ENCODE results near the gene PPP2R5B. TPM values are rescaled to one million over a fixed set of nuclear protein-coding genes. Genes with fewer than 3 reads are reported as not detected.
"Not testable (repeated sequence)": the region's sequence is repeated elsewhere in the genome, so short reads cannot be mapped to it uniquely, and the experiment has no call there.

The PPP2R5B gene
- polyA plus RNA-seq, 1 experiment = 18.5 TPM

- CTCF ChIA-PET = interaction anchor here (1.0 kb wide), 1 partner anchor 7 kb away, joined by 3 read pairs; no protein-coding TSS in a partner anchor
- POLR2A ChIA-PET = no interaction called here
- no peaks in the 10 kb centered on the region for H3K36me3 ChIP-seq (ENCODE audit: control insufficient read depth, insufficient read depth, low read length)
- H3K4me3 ChIP-seq (ENCODE audit: low read depth, low read length) = peak within 1 kb of the TSS; percentile 21
- H3K27me3 ChIP-seq (ENCODE audit: control insufficient read depth, insufficient read depth, low read length) = 0 out of 2 replicates have a peak, but pooled peaks cover 1% of the 10 kb centered on the region
- no peak for DNase-seq (ENCODE audit: low read depth)
- TF ChIP-seq, protein P1, sequence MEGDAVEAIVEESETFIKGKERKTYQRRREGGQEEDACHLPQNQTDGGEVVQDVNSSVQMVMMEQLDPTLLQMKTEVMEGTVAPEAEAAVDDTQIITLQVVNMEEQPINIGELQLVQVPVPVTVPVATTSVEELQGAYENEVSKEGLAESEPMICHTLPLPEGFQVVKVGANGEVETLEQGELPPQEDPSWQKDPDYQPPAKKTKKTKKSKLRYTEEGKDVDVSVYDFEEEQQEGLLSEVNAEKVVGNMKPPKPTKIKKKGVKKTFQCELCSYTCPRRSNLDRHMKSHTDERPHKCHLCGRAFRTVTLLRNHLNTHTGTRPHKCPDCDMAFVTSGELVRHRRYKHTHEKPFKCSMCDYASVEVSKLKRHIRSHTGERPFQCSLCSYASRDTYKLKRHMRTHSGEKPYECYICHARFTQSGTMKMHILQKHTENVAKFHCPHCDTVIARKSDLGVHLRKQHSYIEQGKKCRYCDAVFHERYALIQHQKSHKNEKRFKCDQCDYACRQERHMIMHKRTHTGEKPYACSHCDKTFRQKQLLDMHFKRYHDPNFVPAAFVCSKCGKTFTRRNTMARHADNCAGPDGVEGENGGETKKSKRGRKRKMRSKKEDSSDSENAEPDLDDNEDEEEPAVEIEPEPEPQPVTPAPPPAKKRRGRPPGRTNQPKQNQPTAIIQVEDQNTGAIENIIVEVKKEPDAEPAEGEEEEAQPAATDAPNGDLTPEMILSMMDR (IDR thresholded peaks at IDR 0.05; ENCODE audit: insufficient read depth, low read depth, low read length) = no peak
These were observed 47.1 kb downstream of the PPP2R5B start, which contains the start of gene MAJIN for GRCh38 chr11:64971421-64972233. Gene MAJIN, minus strand, starts transcription at chr11:64972108. Its CDS starts 12,703 bp downstream, at chr11:64959405.

GRCh38 chr11:64974124-64974523 lies 49.6 kb downstream of the PPP2R5B start:
- 0 out of 2 replicates have a peak, but pooled peaks cover 1% of the 10 kb centered on the region for H3K27me3 ChIP-seq (ENCODE audit: control insufficient read depth, insufficient read depth, low read length)
- CTCF ChIA-PET = no interaction called here
- H3K36me3 ChIP-seq (ENCODE audit: control insufficient read depth, insufficient read depth, low read length) = no peaks in the 10 kb centered on the region
- DNase-seq (ENCODE audit: low read depth) = no peak
- TF ChIP-seq, protein P1 (IDR thresholded peaks at IDR 0.05; ENCODE audit: insufficient read depth, low read depth, low read length) = no peak
- POLR2A ChIA-PET = no interaction called here
- H3K4me3 ChIP-seq (ENCODE audit: low read depth, low read length) = no peak overlapping the region

- Histone ChIP-seq H3K36me3 (ENCODE audit: control insufficient read depth, insufficient read depth, low read length) (no peaks in the 10 kb centered on the region), H3K4me3 (ENCODE audit: low read depth, low read length) (no peak overlapping the region), H3K27me3 (ENCODE audit: control insufficient read depth, insufficient read depth, low read length) (0 out of 2 replicates have a peak, but pooled peaks cover 1% of the 10 kb centered on the region)
- ChIA-PET CTCF (interaction anchor here (1.3 to 2.3 kb wide), 2 partner anchors 12 to 38 kb away, joined by 3 to 6 read pairs; partner anchors contain the start of gene ARL2), POLR2A (no interaction called here)
- TF ChIP-seq, protein P1 (IDR thresholded peaks at IDR 0.05; ENCODE audit: insufficient read depth, low read depth, low read length) = no peak
- no peak for DNase-seq (ENCODE audit: low read depth)
These were observed 52.2 kb downstream of the PPP2R5B start for GRCh38 chr11:64976651-64977050.

DNA sequence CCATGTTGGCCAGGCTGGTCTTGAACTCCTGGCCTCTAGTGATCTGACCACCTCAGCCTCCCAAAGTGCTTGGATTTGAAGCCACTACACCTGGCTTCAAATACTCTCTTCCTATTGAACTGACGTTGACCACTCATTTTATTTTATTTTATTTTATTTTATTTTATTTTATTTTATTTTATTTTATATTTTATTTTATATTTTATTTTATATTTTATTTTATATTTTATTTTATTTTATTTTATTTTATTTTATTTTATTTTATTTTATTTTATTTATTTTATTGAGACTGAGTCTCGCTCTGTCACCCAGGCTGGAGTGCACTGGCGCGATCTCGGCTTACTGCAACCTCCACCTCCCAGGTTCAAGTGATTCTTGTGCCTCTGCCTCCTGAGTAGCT lies 58.9 kb downstream of the PPP2R5B start:
- POLR2A ChIA-PET = not testable (repeated sequence)

More for the DNA sequence above, 58.9 kb downstream of the PPP2R5B start:
- CTCF ChIA-PET; H3K27me3 ChIP-seq (ENCODE audit: control insufficient read depth, insufficient read depth, low read length); H3K36me3 ChIP-seq (ENCODE audit: control insufficient read depth, insufficient read depth, low read length); H3K4me3 ChIP-seq (ENCODE audit: low read depth, low read length); DNase-seq (ENCODE audit: low read depth): not testable (repeated sequence)

Small RNA genes lying within 50 kb of the gene (small RNA-seq; reads per million reads assigned to genes)
- gene MIR6749 (ENCODE audit: insufficient read length, low read depth, low replicate concordance) (not detected), gene MIR6750 (ENCODE audit: insufficient read length, low read depth, low replicate concordance) (not detected)

Other genes starting within 250 kb of the PPP2R5B start
- gene NRXN2, start 201.5 kb upstream of the PPP2R5B start, polyA plus RNA-seq (2011; rRNA removed) = 0.05 and 0.20 TPM in 2 replicates
- 3.2 and 5.3 TPM in 2 replicates for gene RASGRP2, start 180.5 kb upstream of the PPP2R5B start, polyA plus RNA-seq (2011; rRNA removed)
- gene PYGM, start 164.7 kb upstream of the PPP2R5B start, polyA plus RNA-seq (2011; rRNA removed) = 0.10 TPM in 2 replicates
- 40.3 and 41.7 TPM in 2 replicates for gene SF1, start 146.1 kb upstream of the PPP2R5B start, polyA plus RNA-seq (2011; rRNA removed)
- 9.4 and 22.4 TPM in 2 replicates for gene MAP4K2, start 121.5 kb upstream of the PPP2R5B start, polyA plus RNA-seq (2011; rRNA removed)
- 14.4 and 27.8 TPM in 2 replicates for gene MEN1, start 114.1 kb upstream of the PPP2R5B start, polyA plus RNA-seq (2011; rRNA removed)
- gene CDC42BPG, start 80.0 kb upstream of the PPP2R5B start, polyA plus RNA-seq (2011; rRNA removed) = 0.01 and 0.02 TPM in 2 replicates
- gene EHD1, start 46.1 kb upstream of the PPP2R5B start, polyA plus RNA-seq (2011; rRNA removed) = 95.3 and 191 TPM in 2 replicates
- 3.7 and 7.0 TPM in 2 replicates for gene ATG2A, start 7.5 kb upstream of the PPP2R5B start, polyA plus RNA-seq (2011; rRNA removed)
- gene GPHA2, start 11.2 kb downstream of the PPP2R5B start, polyA plus RNA-seq (2011; rRNA removed) = not detected in 2 replicates
- not detected in 2 replicates for gene MAJIN, start 47.4 kb downstream of the PPP2R5B start, polyA plus RNA-seq (2011; rRNA removed)
- gene BATF2, start 72.3 kb downstream of the PPP2R5B start, polyA plus RNA-seq (2011; rRNA removed) = 1.1 and 1.5 TPM in 2 replicates
- gene ARL2, start 89.5 kb downstream of the PPP2R5B start, polyA plus RNA-seq (2011; rRNA removed) = 117 and 141 TPM in 2 replicates
- 8.3 and 15.3 TPM in 2 replicates for gene SNX15, start 102.8 kb downstream of the PPP2R5B start, polyA plus RNA-seq (2011; rRNA removed)
- gene SAC3D1, start 116.5 kb downstream of the PPP2R5B start, polyA plus RNA-seq (2011; rRNA removed) = 5.9 and 7.3 TPM in 2 replicates
- gene NAALADL1, start 133.9 kb downstream of the PPP2R5B start, polyA plus RNA-seq (2011; rRNA removed) = 25.4 and 38.7 TPM in 2 replicates
- 10.7 and 11.9 TPM in 2 replicates for gene CDCA5, start 159.4 kb downstream of the PPP2R5B start, polyA plus RNA-seq (2011; rRNA removed)
- gene ZFPL1, start 159.5 kb downstream of the PPP2R5B start, polyA plus RNA-seq (2011; rRNA removed) = 41.7 and 91.8 TPM in 2 replicates
- 61.8 and 86.2 TPM in 2 replicates for gene VPS51, start 171.5 kb downstream of the PPP2R5B start, polyA plus RNA-seq (2011; rRNA removed)
- gene TM7SF2, start 187.2 kb downstream of the PPP2R5B start, polyA plus RNA-seq (2011; rRNA removed) = 5.0 and 8.2 TPM in 2 replicates
- 3.6 and 4.6 TPM in 2 replicates for gene ZNHIT2, start 193.0 kb downstream of the PPP2R5B start, polyA plus RNA-seq (2011; rRNA removed)
- gene FAU, start 197.4 kb downstream of the PPP2R5B start, polyA plus RNA-seq (2011; rRNA removed) = 474 and 610 TPM in 2 replicates
- 54.4 and 68.5 TPM in 2 replicates for gene MRPL49, start 197.6 kb downstream of the PPP2R5B start, polyA plus RNA-seq (2011; rRNA removed)
- gene SYVN1, start 209.8 kb downstream of the PPP2R5B start, polyA plus RNA-seq (2011; rRNA removed) = 13.3 and 33.4 TPM in 2 replicates
- gene SPDYC, start 245.5 kb downstream of the PPP2R5B start, polyA plus RNA-seq (2011; rRNA removed) = not detected in 2 replicates